Neuronal stem cell (in vitro differentiated cells): ENCODE data around the gene MINDY3.
A peak's percentile ranks its signal among the peaks of the same experiment; 100 is the strongest.

ENCODE experiments used
- DNase-seq: peaks from one replicate; pipeline ENCODE4 v3.0.0-alpha.2; 2013; ENCODE audit warnings: low spot score
- H2AFZ ChIP-seq: one replicate; pipeline ENCODE4 v1.6.1; 2013; ENCODE audit warnings: mild to moderate bottlenecking, low read length, inconsistent platforms
- H2AK5ac ChIP-seq: 2 replicates; pipeline ENCODE4 v1.6.1; 2013; ENCODE audit warnings: low read depth, mild to moderate bottlenecking, inconsistent platforms, low read length, moderate library complexity, mixed read lengths
- H2BK120ac ChIP-seq: 2 replicates; pipeline ENCODE4 v1.6.1; 2013; ENCODE audit warnings: low read depth, mild to moderate bottlenecking, inconsistent platforms, low read length, moderate library complexity, mixed read lengths
- H2BK12ac ChIP-seq: one replicate; pipeline ENCODE4 v1.6.1; 2013; ENCODE audit warnings: low read length, inconsistent platforms
- H2BK15ac ChIP-seq: 2 replicates; pipeline ENCODE4 v1.6.1; 2013; ENCODE audit warnings: mild to moderate bottlenecking, low read length, inconsistent platforms, mixed read lengths
- H2BK5ac ChIP-seq: one replicate; pipeline ENCODE4 v1.6.1; 2013; ENCODE audit warnings: inconsistent platforms, mild to moderate bottlenecking, low read length, moderate library complexity
- H3K14ac ChIP-seq: one replicate; pipeline ENCODE4 v1.6.1; 2013; ENCODE audit warnings: low read length, inconsistent platforms
- H3K18ac ChIP-seq: 2 replicates; pipeline ENCODE4 v1.6.1; 2013; ENCODE audit warnings: low read length, inconsistent platforms
- H3K23ac ChIP-seq: 2 replicates; pipeline ENCODE4 v1.6.1; 2013; ENCODE audit warnings: low read depth, mild to moderate bottlenecking, mixed read lengths, low read length, inconsistent platforms; ENCODE audit not compliant: poor library complexity
- H3K27ac ChIP-seq: replicated peaks from 3 replicates; pipeline ENCODE4 v1.5.1; 2013; ENCODE audit warnings: low read length, inconsistent platforms
- H3K27me3 ChIP-seq, 3 experiments: 2 replicates each; pipeline ENCODE4 v1.6.1; 2013; ENCODE audit warnings: low read length in 3 of 3, mild to moderate bottlenecking in 2 of 3, inconsistent platforms in 1 of 3, low read depth in 1 of 3, mixed read lengths in 1 of 3, moderate library complexity in 1 of 3; ENCODE audit not compliant: control insufficient read depth in 3 of 3, insufficient read depth in 3 of 3
- H3K36me3 ChIP-seq, 2 donors: replicated peaks in 1 of 2; 2 replicates each; pipeline ENCODE4 v1.6.1; 2013; ENCODE audit warnings: low read length in 2 of 2; ENCODE audit not compliant: control insufficient read depth in 2 of 2, insufficient read depth in 2 of 2
- H3K4ac ChIP-seq: 2 replicates; pipeline ENCODE4 v1.6.1; 2013; ENCODE audit warnings: inconsistent platforms, mild to moderate bottlenecking, low read length, moderate library complexity
- H3K4me1 ChIP-seq, 2 donors: 1 replicate in 1 of 2; 2 replicates in 1 of 2; pipeline ENCODE4 v1.6.1; 2013; ENCODE audit warnings: low read length in 2 of 2, low read depth in 1 of 2; ENCODE audit not compliant: control insufficient read depth in 2 of 2, insufficient read depth in 1 of 2
- H3K4me2 ChIP-seq: one replicate; pipeline ENCODE4 v1.6.1; 2013; ENCODE audit warnings: mild to moderate bottlenecking, low read length, inconsistent platforms; ENCODE audit not compliant: insufficient read depth, poor library complexity, severe bottlenecking
- H3K4me3 ChIP-seq, 2 donors: 2 replicates each; pipeline ENCODE4 v1.5.1; 2013; ENCODE audit warnings: low read length in 2 of 2, mild to moderate bottlenecking in 2 of 2, inconsistent platforms in 1 of 2, moderate library complexity in 1 of 2
- H3K79me1 ChIP-seq: one replicate; pipeline ENCODE4 v1.6.1; 2013; ENCODE audit warnings: low read depth, mild to moderate bottlenecking, inconsistent platforms, low read length, moderate library complexity
- H3K9ac ChIP-seq: one replicate; pipeline ENCODE4 v1.6.1; 2013; ENCODE audit warnings: mild to moderate bottlenecking, low read depth, low read length, inconsistent platforms; ENCODE audit not compliant: poor library complexity
- H3K9me3 ChIP-seq, 2 donors: replicated peaks in 1 of 2; 2 replicates each; pipeline versions ENCODE3 to v1.6.1; 2013; ENCODE audit warnings: low read length in 2 of 2, mild to moderate bottlenecking in 2 of 2, inconsistent platforms in 1 of 2, low read depth in 1 of 2, mixed read lengths in 1 of 2, moderate library complexity in 1 of 2; ENCODE audit not compliant: control insufficient read depth in 2 of 2, insufficient read depth in 1 of 2
- H4K8ac ChIP-seq: one replicate; pipeline ENCODE4 v1.6.1; 2013; ENCODE audit warnings: low read depth, mild to moderate bottlenecking, inconsistent platforms, low read length, moderate library complexity
- H4K91ac ChIP-seq: one replicate; pipeline ENCODE4 v1.6.1; 2013; ENCODE audit warnings: low read length, low read depth, mild to moderate bottlenecking, inconsistent platforms; ENCODE audit not compliant: poor library complexity
- WGBS, 2 donors: extraction: QIAGEN DNeasy Blood & Tissue Kit; methylation state at CpG; one replicate each; pipeline ENCODE4 v1.1.7; 2013; ENCODE audit warnings: missing lambda C conversion rate in 2 of 2, mixed read lengths in 1 of 2; ENCODE audit not compliant: insufficient read length in 2 of 2, insufficient replicate concordance in 1 of 2; ENCODE audit errors: extremely low coverage in 2 of 2; 5-methylcytosine and 5-hydroxymethylcytosine counted together

MINDY3 gene

DNA sequence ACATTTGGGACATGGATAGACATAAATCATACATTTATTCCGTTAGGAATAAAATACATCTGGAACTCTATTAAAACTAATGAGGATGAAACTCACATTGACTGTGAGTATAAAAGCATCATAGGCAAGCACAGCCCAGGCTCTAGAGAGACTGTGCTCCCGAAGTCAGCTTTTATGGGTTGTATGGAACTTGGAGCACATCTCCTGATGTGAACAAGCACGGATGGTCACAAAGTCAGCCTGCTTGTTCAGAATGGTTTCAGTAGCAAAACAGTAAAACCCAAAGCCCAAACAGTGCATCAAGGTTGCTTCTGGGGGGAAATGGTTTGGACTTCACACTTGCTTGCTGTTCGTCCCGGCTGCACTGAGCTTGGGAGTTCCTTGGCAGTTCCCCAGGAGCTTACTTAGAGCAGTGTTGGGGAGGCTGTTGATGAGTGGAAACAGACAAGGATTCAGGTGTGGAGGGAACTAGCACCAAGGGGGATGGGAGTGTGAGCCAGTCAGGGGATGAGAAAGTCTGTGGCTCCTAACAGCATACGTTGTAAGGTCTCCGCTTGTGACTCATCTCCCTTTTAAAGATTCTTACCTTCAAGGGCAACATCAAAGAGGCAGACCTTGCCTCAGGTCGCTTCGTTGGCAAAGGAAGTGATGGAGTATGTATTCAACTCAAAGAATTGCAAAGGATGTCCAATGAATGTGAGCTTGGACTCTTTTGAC lies 120.9 kb downstream of the MINDY3 start:
- Histone ChIP-seq H2BK120ac (no peak overlapping the region), H3K9me3 (peaks cover 0 to 1% of the 10 kb centered on the region in 2 donors), H3K27me3 (no peaks in the 10 kb centered on the region), H2BK5ac (no peak overlapping the region), H2AK5ac (no peak overlapping the region), H3K4ac (no peak overlapping the region), H2AFZ (no peak overlapping the region), H3K4me3 (no peak overlapping the region), H4K8ac (no peak overlapping the region), H3K23ac (no peak overlapping the region), H3K27ac (no peak overlapping the region), H2BK15ac (no peak overlapping the region), H3K14ac (no peak overlapping the region), H3K9ac (no peak overlapping the region), H3K36me3 (no peaks in the 10 kb centered on the region), H3K79me1 (no peaks in the 10 kb centered on the region), H3K4me1 (no peaks in the 10 kb centered on the region), H2BK12ac (no peak overlapping the region), H3K18ac (no peak overlapping the region), H3K4me2 (no peak overlapping the region), H4K91ac (no peak overlapping the region)
- no CpG with 5 or more reads among the region's 9 CpGs for WGBS, 2 donors
- no peak for DNase-seq

- Histone ChIP-seq H2AK5ac (no peak overlapping the region), H3K27ac (no peak overlapping the region), H3K36me3 (no peaks in the 10 kb centered on the region), H3K27me3 (no peaks in the 10 kb centered on the region), H3K9me3 (peaks cover 0 to 1% of the 10 kb centered on the region in 2 donors), H4K8ac (no peak overlapping the region), H3K4ac (no peak overlapping the region), H3K23ac (no peak overlapping the region), H3K79me1 (no peaks in the 10 kb centered on the region), H3K9ac (no peak overlapping the region), H3K4me2 (no peak overlapping the region), H3K4me1 (no peaks in the 10 kb centered on the region), H2BK12ac (no peak overlapping the region), H3K14ac (no peak overlapping the region), H2BK5ac (no peak overlapping the region), H3K4me3 (no peak overlapping the region), H2BK120ac (no peak overlapping the region), H2BK15ac (no peak overlapping the region), H4K91ac (no peak overlapping the region), H2AFZ (no peak overlapping the region), H3K18ac (no peak overlapping the region)
- no peak for DNase-seq
- WGBS, 2 donors: no CpG with 5 or more reads among the region's 10 CpGs
Measured at GRCh38 chr10:15738270-15738925, 121.9 kb downstream of the MINDY3 start.

- Histone ChIP-seq H3K4me3 (no peak overlapping the region), H4K8ac (no peak overlapping the region), H3K9ac (no peak overlapping the region), H2AFZ (no peak overlapping the region), H2BK5ac (no peak overlapping the region), H3K4me2 (no peak overlapping the region), H3K27me3 (no peaks in the 10 kb centered on the region), H3K36me3 (no peaks in the 10 kb centered on the region), H2BK15ac (no peak overlapping the region), H2BK12ac (no peak overlapping the region), H3K23ac (no peak overlapping the region), H3K9me3 (peaks cover 0 to 1% of the 10 kb centered on the region in 2 donors), H3K4me1 (no peaks in the 10 kb centered on the region), H3K27ac (no peak overlapping the region), H2AK5ac (no peak overlapping the region), H3K18ac (no peak overlapping the region), H3K4ac (no peak overlapping the region), H4K91ac (no peak overlapping the region), H2BK120ac (no peak overlapping the region), H3K14ac (no peak overlapping the region), H3K79me1 (no peaks in the 10 kb centered on the region)
- no peak for DNase-seq
- WGBS, 2 donors: no CpG with 5 or more reads among the region's 5 CpGs
Measured at GRCh38 chr10:15737656-15738055, 122.7 kb downstream of the MINDY3 start.

DNA sequence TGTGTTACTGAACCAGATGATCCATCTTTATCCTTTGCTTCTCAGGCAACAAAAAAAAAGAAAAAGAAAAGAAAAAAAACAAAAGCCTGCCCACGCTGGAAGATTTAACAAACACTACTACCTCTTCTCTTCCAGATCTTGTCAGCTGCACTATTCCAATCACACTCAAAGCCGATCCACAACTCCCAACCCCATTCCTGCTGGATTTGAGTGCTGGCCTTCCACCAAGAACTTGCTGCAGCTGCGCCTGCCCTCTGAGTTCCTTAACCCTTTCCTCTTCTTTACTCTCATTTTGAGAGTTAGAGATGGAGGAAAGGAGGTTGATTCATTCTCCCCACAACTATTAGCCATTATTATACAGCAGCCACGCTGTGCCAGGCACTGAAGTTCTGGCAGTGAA lies 124.5 kb downstream of the MINDY3 start:
- no peak overlapping the region for H2BK15ac ChIP-seq
- no peaks in the 10 kb centered on the region for H3K79me1 ChIP-seq
- no peak overlapping the region for H3K9ac ChIP-seq
- no peak overlapping the region for H3K14ac ChIP-seq
- no peak overlapping the region for H2BK120ac ChIP-seq
- H3K36me3 ChIP-seq: no peaks in the 10 kb centered on the region
- peak overlapping the region; percentile 51 for H2AFZ ChIP-seq
- no peak overlapping the region for H3K4me2 ChIP-seq
- peaks cover 0 to 1% of the 10 kb centered on the region in 2 donors for H3K9me3 ChIP-seq
- H3K4me3 ChIP-seq: no peak overlapping the region
- H4K8ac ChIP-seq: no peak overlapping the region
- no peak overlapping the region for H3K27ac ChIP-seq
- no peak for DNase-seq
- H2AK5ac ChIP-seq: no peak overlapping the region
- H3K4ac ChIP-seq: no peak overlapping the region
- no peaks in the 10 kb centered on the region for H3K4me1 ChIP-seq
- H2BK5ac ChIP-seq: no peak overlapping the region
- no CpG with 5 or more reads among the region's 4 CpGs for WGBS, 2 donors
- no peaks in the 10 kb centered on the region for H3K27me3 ChIP-seq
- H4K91ac ChIP-seq: no peak overlapping the region
- H3K18ac ChIP-seq: no peak overlapping the region
- no peak overlapping the region for H3K23ac ChIP-seq
- no peak overlapping the region for H2BK12ac ChIP-seq
